C4-2B (cell line): Measurements from ENCODE around the gene ADAM19.

Experiments used
- H3K27ac ChIP-seq: fragments of 450-650 bp; 2 replicates; pipeline ENCODE4 v1.5.1; 2017
- CTCF ChIP-seq: fragments of 450-650 bp; conservative IDR thresholded peaks from 2 replicates; pipeline ENCODE4 v1.5.1; 2017; ENCODE audit warnings: mild to moderate bottlenecking
- ZFX ChIP-seq: fragments of 450-650 bp; IDR thresholded peaks from 2 replicates; pipeline ENCODE4 v1.6.1; 2017

ADAM19 gene

GRCh38 chr5:157554179-157555036, 21.2 kb downstream of the ADAM19 start:
- no peak overlapping the region for H3K27ac ChIP-seq
- TF ChIP-seq ZFX (no peak), CTCF (no peak)

GRCh38 chr5:157552650-157553049, 22.9 kb downstream of the ADAM19 start:
- TF ChIP-seq CTCF (no peak), ZFX (no peak)

GRCh38 chr5:157550663-157551062, 24.9 kb downstream of the ADAM19 start:
- H3K27ac ChIP-seq: no peak overlapping the region
- TF ChIP-seq ZFX (no peak), CTCF (no peak)

More at GRCh38 chr5:157552650-157553049, 22.9 kb downstream of the ADAM19 start:
- no peak overlapping the region for H3K27ac ChIP-seq

GRCh38 chr5:157549954-157550549, 25.5 kb downstream of the ADAM19 start:
- TF ChIP-seq ZFX (no peak), CTCF (no peak)
- no peak overlapping the region for H3K27ac ChIP-seq

- TF ChIP-seq ZFX (no peak), CTCF (no peak)
- H3K27ac ChIP-seq: no peak overlapping the region
Measured at GRCh38 chr5:157549283-157549629, 26.3 kb downstream of the ADAM19 start.

GRCh38 chr5:157548513-157549282, 26.9 kb downstream of the ADAM19 start:
- no peak overlapping the region for H3K27ac ChIP-seq
- no peak for TF ChIP-seq ZFX
- TF ChIP-seq CTCF: no peak
